Measurements from ENCODE around the gene FAM171A1.

The FAM171A1 gene

DNA sequence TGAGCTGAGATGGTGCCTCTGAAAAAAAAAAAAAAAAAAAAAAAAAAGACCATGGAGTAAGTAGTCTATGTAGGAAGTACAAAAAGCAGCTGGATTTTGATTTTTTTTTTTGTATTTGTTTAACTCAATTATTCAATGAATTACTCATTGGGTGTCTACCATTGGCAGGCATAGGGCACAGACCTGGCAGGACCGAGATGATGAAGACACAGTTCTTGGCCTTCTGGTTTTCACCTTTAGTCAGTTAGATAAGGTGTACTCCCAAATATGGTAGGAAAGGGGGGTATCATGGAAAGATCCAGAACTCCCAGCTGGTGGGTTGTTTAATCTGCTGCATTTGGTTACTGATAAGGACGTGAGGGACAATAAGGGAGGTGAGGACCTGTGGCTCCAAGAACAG lies 105.5 kb downstream of the FAM171A1 start:
- H3K27me3 ChIP-seq (ENCODE audit: insufficient read depth, low read depth): no peaks in the 10 kb centered on the region
- no peaks in the 10 kb centered on the region for H3K79me2 ChIP-seq (ENCODE audit: insufficient read depth, low read depth)
- TF ChIP-seq, protein P1, sequence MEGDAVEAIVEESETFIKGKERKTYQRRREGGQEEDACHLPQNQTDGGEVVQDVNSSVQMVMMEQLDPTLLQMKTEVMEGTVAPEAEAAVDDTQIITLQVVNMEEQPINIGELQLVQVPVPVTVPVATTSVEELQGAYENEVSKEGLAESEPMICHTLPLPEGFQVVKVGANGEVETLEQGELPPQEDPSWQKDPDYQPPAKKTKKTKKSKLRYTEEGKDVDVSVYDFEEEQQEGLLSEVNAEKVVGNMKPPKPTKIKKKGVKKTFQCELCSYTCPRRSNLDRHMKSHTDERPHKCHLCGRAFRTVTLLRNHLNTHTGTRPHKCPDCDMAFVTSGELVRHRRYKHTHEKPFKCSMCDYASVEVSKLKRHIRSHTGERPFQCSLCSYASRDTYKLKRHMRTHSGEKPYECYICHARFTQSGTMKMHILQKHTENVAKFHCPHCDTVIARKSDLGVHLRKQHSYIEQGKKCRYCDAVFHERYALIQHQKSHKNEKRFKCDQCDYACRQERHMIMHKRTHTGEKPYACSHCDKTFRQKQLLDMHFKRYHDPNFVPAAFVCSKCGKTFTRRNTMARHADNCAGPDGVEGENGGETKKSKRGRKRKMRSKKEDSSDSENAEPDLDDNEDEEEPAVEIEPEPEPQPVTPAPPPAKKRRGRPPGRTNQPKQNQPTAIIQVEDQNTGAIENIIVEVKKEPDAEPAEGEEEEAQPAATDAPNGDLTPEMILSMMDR (conservative IDR thresholded peaks at IDR 0.05; ENCODE audit: low read depth, low read length): no peak
- no peak overlapping the region for H2AFZ ChIP-seq (ENCODE audit: low read depth)
- no peak overlapping the region for H3K4me2 ChIP-seq
- no peak overlapping the region for H3K27ac ChIP-seq
- H3K36me3 ChIP-seq (ENCODE audit: insufficient read depth): no peaks in the 10 kb centered on the region
- no peak overlapping the region for H3K4me3 ChIP-seq (IDR thresholded peaks at IDR 0.05; ENCODE audit: insufficient read depth, low read depth, low read length)
- H3K9ac ChIP-seq: no peak overlapping the region
- H4K20me1 ChIP-seq (ENCODE audit: insufficient read depth): no peaks in the 10 kb centered on the region
- H3K4me1 ChIP-seq (ENCODE audit: low read depth, poor library complexity, severe bottlenecking): peaks cover 25% of the 10 kb centered on the region

GRCh38 chr10:15265056-15265455 lies 106.0 kb downstream of the FAM171A1 start:
- Histone ChIP-seq H3K27ac (no peak overlapping the region), H3K4me1 (ENCODE audit: low read depth, poor library complexity, severe bottlenecking) (peaks cover 28% of the 10 kb centered on the region), H3K79me2 (ENCODE audit: insufficient read depth, low read depth) (no peaks in the 10 kb centered on the region), H2AFZ (ENCODE audit: low read depth) (no peak overlapping the region), H3K4me3 (IDR thresholded peaks at IDR 0.05; ENCODE audit: insufficient read depth, low read depth, low read length) (no peak overlapping the region), H3K27me3 (ENCODE audit: insufficient read depth, low read depth) (no peaks in the 10 kb centered on the region), H3K9ac (no peak overlapping the region), H3K36me3 (ENCODE audit: insufficient read depth) (no peaks in the 10 kb centered on the region), H3K4me2 (no peak overlapping the region), H4K20me1 (ENCODE audit: insufficient read depth) (no peaks in the 10 kb centered on the region)
- TF ChIP-seq, protein P1 (conservative IDR thresholded peaks at IDR 0.05; ENCODE audit: low read depth, low read length): no peak

DNA sequence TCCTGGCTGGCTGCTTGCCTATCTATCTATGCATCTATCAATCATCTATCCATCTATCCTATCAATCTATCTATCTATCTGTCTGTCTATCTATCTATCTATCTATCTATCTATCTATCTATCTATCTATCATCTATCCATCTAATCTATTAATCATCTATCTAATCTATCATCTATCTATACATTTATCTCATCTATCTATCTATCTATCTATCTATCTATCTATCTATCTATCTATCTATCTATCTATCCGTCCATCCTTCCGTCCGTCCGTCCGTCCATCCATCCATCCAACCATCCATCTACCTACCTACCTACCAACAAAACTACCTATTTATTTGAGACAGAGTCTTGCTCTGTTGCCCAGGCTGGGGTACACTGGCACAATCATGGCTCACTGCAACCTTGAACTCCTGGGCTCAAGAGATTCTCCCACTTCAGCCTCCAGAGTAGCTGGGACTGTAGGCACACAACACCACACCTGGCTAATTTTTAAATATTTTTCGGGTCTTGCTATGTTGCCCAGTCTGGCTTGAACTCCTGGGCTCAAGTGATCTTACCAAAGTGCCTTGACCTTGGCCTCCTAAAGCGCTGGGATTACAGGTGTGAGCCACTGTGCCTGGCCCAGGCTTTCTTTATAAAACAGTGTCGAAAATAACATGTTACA lies 107.3 kb downstream of the FAM171A1 start:
- TF ChIP-seq, protein P1 (conservative IDR thresholded peaks at IDR 0.05; ENCODE audit: low read depth, low read length): no peak
- no peak overlapping the region for H3K4me2 ChIP-seq

DNA sequence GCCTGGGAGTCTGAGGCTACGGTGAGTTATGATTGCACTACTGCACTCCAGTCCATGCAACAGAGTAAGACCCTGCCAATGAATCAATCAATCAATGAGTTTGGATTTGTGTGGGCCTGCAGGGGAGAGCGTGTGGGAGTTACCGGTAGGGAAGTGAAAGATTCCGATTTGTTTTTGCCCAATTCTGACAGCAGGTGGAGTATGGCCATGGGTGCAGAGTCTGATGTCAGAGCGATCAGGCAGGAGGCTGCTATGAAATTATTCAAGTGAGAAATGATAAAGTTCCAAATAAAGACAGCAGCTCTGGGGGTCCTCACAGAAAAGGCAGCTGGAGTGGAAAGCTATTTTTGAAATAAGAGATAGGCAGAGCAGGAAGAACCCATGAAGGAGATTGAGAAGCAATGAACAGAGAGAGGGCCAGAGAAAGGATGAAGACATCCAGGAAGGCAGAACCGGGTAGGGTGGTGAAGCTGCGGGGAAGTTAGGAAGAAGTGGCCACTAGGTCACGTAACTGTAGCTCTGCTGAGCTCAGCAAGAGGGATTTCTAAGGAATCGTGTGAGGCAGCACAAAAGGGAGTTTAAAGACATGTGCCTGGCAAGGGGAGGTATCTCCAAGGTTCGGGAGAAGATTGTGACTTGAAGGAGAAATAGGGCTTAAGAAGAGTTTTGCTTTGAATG lies 108.9 kb downstream of the FAM171A1 start:
- Histone ChIP-seq H3K27ac (no peak overlapping the region), H3K4me2 (no peak overlapping the region), H3K4me1 (ENCODE audit: low read depth, poor library complexity, severe bottlenecking) (peaks cover 43% of the 10 kb centered on the region), H3K79me2 (ENCODE audit: insufficient read depth, low read depth) (no peaks in the 10 kb centered on the region), H3K27me3 (ENCODE audit: insufficient read depth, low read depth) (no peaks in the 10 kb centered on the region), H3K4me3 (IDR thresholded peaks at IDR 0.05; ENCODE audit: insufficient read depth, low read depth, low read length) (no peak overlapping the region), H3K9ac (no peak overlapping the region), H3K36me3 (ENCODE audit: insufficient read depth) (no peaks in the 10 kb centered on the region), H4K20me1 (ENCODE audit: insufficient read depth) (no peaks in the 10 kb centered on the region), H2AFZ (ENCODE audit: low read depth) (no peak overlapping the region)
- TF ChIP-seq, protein P1 (conservative IDR thresholded peaks at IDR 0.05; ENCODE audit: low read depth, low read length): no peak

More for the DNA sequence above, 107.3 kb downstream of the FAM171A1 start:
- no peaks in the 10 kb centered on the region for H3K27me3 ChIP-seq (ENCODE audit: insufficient read depth, low read depth)
- H3K4me1 ChIP-seq (ENCODE audit: low read depth, poor library complexity, severe bottlenecking): peaks cover 40% of the 10 kb centered on the region
- H2AFZ ChIP-seq (ENCODE audit: low read depth): no peak overlapping the region
- H3K27ac ChIP-seq: no peak overlapping the region
- no peaks in the 10 kb centered on the region for H3K36me3 ChIP-seq (ENCODE audit: insufficient read depth)
- H4K20me1 ChIP-seq (ENCODE audit: insufficient read depth): no peaks in the 10 kb centered on the region
- no peaks in the 10 kb centered on the region for H3K79me2 ChIP-seq (ENCODE audit: insufficient read depth, low read depth)
- no peak overlapping the region for H3K9ac ChIP-seq
- no peak overlapping the region for H3K4me3 ChIP-seq (IDR thresholded peaks at IDR 0.05; ENCODE audit: insufficient read depth, low read depth, low read length)

Data from KMS-11 (cell line).